H1 (cell line): ENCODE measurements around the gene MAST2. TPM values are rescaled to one million over a fixed set of nuclear protein-coding genes. Genes with fewer than 3 reads are reported as not detected.

Source experiments
- EGR1 ChIP-seq: IDR thresholded peaks from 2 replicates; pipeline ENCODE4 v1.6.1; 2011; ENCODE audit warnings: low read depth, low read length, borderline replicate concordance
- JUN ChIP-seq: IDR thresholded peaks from 2 replicates; pipeline ENCODE4 v1.6.1; 2011; ENCODE audit warnings: low read depth, mild to moderate bottlenecking, improper control_type of control experiment, low read length
- KDM5A ChIP-seq: fragments of 200-600 bp; IDR thresholded peaks from 2 replicates; pipeline ENCODE4 v1.7.1; 2012; ENCODE audit warnings: mild to moderate bottlenecking, low read length, inconsistent platforms, mixed read lengths
- SRF ChIP-seq: IDR thresholded peaks from 2 replicates; pipeline ENCODE4 v1.6.1; 2011; ENCODE audit warnings: mild to moderate bottlenecking, low read depth, low read length, moderate library complexity
- TAF1 ChIP-seq: IDR thresholded peaks from 2 replicates; pipeline ENCODE4 v1.6.1; 2011; ENCODE audit warnings: mild to moderate bottlenecking, low read depth, low read length
- polyA plus RNA-seq, 7 experiments: library from polyadenylated mRNA; depleted of rRNA in 3 of 7; stranded (reverse) in 5 of 7; unstranded in 2 of 7; fragments of >200 nt in 5 of 7; fragments of 200-250 nt in 2 of 7; gene quantifications; 1 replicate in 5 of 7; 2 replicates in 1 of 7; 4 replicates in 1 of 7; pipeline versions ENCODE4 v1.2.1 to v1.2.3, GENCODE V29; 2011 to 2013; ENCODE audit warnings: missing spikeins in 2 of 7, mixed read lengths in 2 of 7
- total RNA-seq: library from RNA; stranded (reverse); fragmentation: NEBNext Ultra II Directional; extraction: Animal tissue kit (Norgen Biotek cat#: 25700); gene quantifications from 2 replicates; pipeline ENCODE4 v1.2.1, GENCODE V29; 2021
- TF ChIP-seq, protein P1 (sequence below): IDR thresholded peaks from 2 replicates; pipeline ENCODE4 v1.6.1; 2012; ENCODE audit warnings: inconsistent platforms

Gene MAST2
- total and polyA plus RNA-seq, 2 of the 8 experiments (the other 6 are each of a cell fraction or from before 2014, with no cell fraction given) = 20.5 to 35.4 TPM

GRCh38 chr1:45968941-45969666 is 165.7 kb downstream of the MAST2 start (continued):
- TF ChIP-seq, protein P1, sequence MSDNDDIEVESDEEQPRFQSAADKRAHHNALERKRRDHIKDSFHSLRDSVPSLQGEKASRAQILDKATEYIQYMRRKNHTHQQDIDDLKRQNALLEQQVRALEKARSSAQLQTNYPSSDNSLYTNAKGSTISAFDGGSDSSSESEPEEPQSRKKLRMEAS = no peak
- TF ChIP-seq TAF1 (no peak), JUN (no peak), KDM5A (no peak), EGR1 (no peak), SRF (no peak)
